HG03571 (cell line): ENCODE measurements around the gene ATG7.
"Not testable (repeated sequence)": the region's sequence is repeated elsewhere in the genome, so short reads cannot be mapped to it uniquely, and the experiment has no call there.

Experiments used
- ATAC-seq: cut with Tn5 transposase; IDR thresholded peaks from one replicate; pipeline ENCODE4 v1.9.1; 2021; ENCODE audit not compliant: unreplicated experiment

ATG7 gene

DNA sequence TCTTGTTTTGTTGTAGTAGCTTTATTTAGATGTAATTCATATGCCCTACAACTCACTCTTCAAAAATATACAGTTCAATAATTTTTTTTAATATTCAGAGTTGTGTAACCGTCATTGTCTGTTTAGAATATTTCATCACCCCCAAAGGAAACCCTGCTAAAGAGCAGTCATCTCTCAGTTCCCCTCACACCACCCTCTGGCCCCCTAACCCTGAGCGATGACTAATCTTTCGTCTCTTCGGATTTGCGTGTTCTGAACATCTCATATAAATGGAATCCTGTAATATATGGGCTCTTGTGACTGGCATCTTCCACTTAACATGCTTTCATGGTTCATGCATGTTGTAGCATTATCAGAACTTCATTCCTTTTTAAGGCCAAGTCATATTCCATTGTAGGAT is 183.8 kb downstream of the ATG7 start:
- ATAC-seq: no peak

DNA sequence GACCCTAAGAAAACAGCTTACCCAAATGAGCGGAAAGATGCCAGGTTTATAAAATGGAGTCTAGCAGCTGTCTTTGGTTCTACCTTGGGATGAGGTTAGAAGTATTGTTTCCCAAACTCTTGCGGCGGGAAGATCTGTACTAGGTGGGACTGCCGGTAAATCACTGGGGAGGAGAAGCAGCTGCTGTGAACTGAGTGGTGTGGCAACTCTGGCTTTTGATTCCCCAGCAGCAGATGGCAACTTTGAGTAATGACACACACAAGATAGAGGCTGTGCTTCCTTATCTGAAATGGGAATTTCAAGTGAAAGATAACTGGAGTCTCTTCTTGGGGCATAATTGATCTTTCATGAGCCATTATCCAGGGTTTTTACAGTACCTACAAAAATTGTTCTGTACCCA is 184.9 kb downstream of the ATG7 start:
- ATAC-seq: no peak

DNA sequence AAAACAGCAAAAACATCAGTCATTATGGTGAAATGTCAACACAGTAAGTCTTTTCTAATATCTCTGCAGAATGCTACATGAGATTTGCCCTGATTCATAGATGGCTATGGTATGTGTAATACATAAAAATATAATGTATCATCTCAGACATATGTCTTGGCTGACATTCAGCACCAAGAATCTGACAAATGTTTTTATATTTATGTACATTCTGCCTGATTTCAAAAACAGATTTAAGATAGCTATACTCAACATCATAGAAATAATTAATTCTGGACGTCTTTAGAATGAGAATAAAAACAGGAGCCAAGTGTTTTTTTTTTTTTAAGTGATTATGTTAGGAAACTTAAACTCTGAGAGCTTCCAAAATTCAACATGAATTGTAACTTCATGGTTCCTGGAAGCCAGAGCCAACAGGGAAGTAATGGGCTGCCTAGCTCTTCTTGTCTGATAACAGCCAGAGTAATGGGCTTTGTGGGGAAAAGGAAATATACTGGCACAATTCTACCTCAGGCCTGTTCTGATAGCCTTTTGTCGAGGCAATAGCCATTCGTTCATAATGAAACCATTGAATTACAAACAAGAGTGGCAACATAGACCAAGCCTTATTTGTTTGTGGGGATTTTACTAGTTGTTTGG is 187.1 kb downstream of the ATG7 start:
- no peak for ATAC-seq

DNA sequence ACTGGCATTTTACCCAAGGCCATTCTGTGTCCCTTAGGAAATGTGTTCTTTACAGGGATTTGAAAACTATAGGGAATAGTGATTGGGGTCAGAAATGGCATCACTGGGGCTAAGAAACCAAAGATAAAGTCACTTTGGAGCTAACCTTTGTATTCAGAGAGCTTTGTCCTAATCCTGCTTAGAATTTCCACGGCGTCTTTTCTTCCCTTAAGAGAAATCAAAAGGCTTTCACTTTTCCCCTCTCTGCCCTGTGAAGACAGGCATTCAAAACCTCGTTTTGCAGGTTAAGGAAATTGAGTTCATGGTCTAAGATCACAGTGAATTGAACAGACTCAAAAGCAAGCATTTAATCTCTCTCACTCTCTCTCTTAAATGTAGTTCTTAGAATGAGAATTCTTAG is 189.0 kb downstream of the ATG7 start:
- no peak for ATAC-seq

GRCh38 chr3:11462673-11463072 is 190.5 kb downstream of the ATG7 start:
- ATAC-seq: not testable (repeated sequence)

DNA sequence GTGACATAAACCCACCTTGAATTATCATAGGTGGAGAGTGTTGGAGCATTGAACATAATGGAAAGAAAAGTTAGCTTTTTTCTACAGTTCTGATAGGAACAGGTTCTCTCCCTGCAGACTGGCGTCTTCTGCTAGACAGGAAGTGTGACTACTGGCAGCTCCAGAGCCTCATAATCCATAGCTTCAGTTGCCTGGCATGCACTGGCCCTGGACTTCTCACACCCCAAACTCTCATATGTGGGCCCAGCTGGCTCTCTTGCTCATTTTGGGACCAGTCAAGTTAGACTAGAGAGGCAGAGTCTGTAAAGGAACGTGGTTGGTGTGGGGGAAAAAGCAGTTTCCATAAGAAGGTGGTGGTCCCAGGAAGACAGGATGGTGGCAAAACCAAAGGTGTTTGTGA is 191.4 kb downstream of the ATG7 start:
- no peak for ATAC-seq

DNA sequence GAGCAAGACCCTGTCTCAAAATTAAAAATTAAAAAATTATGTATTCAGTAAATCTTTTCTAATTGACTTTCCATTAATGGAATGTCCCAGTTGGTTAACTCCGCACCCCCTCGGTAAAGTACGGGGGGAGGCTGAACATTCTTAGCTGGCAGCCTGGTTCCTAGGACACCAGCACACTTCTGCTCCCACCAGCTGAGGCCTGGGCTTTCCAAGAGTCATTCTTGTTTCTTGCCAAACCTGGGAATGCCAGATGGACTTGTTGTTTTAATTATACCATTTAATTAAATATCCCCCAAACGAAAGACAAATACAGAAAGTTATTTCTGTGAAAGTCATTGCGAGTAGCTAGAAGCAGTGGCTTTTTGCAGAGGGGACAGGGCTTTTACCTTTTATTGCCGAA is 192.2 kb downstream of the ATG7 start:
- ATAC-seq: no peak

DNA sequence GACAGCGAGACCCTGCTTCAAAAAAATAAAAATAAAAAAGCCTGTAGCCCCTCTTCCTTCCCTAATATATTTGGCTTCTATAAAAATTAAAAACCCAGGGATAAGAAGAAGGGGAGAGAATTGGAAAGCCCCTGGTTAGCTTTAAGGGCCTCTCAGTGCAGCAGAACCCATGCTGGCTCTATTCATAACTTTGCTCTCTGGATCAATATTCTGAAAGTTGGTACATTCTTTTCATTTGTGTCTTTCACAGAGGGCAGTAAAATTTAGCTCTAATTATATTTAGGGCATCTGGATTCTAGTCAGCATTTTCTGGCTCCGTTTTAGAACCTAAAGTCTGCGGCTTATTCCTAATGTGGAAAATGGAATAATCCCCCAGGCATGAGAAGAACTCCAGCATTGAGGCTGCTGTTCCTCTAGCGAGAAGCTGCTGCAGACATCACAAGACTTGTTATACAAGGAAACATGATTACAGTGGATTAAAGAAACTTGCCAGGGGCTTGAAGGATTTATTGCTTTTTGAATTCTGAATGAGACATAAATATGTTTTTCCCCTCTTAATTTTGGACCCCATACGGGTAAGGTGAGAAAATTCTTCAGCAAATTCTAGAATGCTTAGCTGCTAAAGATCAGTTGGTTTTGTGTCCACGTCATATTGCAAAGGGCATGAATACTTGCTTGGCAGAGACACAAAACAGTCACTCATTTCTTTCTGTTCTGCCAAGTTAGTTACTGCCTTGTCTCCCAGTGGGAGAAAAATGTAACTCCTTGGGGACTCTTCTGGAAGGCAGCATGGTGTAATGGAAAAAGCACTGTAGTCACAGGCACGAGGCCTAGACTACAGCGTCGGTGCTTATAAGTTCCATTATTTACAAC is 193.8 kb downstream of the ATG7 start:
- no peak for ATAC-seq

- no peak for ATAC-seq
Measured at GRCh38 chr3:11467875-11468274, 195.7 kb downstream of the ATG7 start.

- no peak for ATAC-seq
Measured at GRCh38 chr3:11470031-11470853, 198.0 kb downstream of the ATG7 start.

- ATAC-seq: no peak
Measured at GRCh38 chr3:11475324-11475723, 203.1 kb downstream of the ATG7 start.

- ATAC-seq: no peak
Measured at GRCh38 chr3:11476735-11477144, 204.5 kb downstream of the ATG7 start.

DNA sequence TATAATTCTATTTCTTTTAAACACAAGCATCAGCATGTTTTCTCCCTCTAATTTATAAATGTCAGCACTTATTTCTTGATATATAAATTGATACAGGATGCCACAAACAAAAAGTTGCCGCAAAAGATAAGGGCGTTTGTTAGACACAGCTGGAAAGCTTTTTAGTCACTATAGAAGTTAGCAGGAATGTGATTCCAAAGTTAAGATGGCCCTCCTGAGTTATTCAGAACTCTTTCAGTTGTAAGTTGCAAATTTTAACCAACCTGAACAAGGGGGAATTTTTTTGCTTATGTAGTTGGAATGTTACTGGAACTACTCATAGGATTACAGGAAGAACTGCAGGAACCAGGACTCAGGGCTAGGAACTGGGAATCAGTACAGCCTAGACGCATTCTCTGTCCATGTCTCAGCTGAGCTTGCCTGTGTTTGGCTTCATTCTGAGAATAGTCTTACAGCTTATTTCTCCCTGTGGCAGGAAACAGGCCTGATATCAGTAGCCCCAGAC is 205.3 kb downstream of the ATG7 start:
- no peak for ATAC-seq

DNA sequence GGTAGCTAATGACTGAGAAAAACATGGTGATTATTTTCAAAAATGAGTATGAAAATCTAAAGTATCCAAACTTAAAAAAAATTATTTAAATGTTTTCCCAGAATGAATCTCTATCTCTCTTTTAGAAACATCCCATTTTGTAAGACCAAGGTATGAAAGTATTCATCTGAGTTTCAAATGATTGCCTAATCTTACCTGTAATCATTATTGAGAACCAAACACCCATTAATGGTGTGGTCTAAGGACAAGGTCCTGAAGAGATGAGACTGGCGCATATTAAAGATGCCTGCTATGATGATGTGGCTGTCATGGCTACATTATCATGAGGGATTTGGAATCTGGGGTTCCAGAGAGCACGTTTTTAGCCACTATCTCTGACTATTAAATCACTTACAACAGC is 206.0 kb downstream of the ATG7 start:
- no peak for ATAC-seq

- ATAC-seq: no peak
Measured at GRCh38 chr3:11479221-11479620, 207.0 kb downstream of the ATG7 start.

DNA sequence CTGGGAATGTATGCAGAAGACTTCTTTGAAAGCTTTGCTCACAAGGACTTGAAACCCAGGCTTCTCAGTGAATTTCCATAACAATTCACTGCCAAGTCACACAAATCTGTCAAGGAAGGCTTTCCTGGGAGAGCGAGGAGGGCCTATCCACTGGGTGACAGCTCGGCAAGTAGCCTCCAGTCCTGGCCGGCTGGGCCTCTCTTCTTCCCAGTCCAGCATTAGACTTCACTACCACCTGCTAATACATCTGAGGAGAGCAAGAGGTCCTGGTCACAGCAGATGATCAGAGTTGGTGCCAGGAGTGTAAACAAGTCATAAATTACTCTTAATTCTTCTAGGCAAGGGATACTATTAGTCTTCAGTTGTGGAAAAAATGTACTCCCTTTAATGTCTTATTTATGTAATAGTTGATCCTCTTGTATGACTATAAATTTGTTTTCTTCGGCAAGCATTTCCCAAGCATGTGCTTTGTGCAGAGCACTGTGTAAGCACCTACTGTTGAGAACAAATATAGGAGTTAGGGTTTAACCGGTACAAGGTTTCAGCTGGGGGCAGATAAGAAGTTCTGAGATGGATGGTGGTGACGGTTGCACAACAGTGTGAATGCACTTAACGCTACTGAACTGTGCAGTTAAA is 208.6 kb downstream of the ATG7 start:
- ATAC-seq: no peak

- no peak for ATAC-seq
Measured at GRCh38 chr3:11481556-11481955, 209.4 kb downstream of the ATG7 start.

- no peak for ATAC-seq
Measured at GRCh38 chr3:11482021-11482420, 209.8 kb downstream of the ATG7 start.

GRCh38 chr3:11488356-11488755 is 216.2 kb downstream of the ATG7 start:
- not testable (repeated sequence) for ATAC-seq

- ATAC-seq: no peak
Measured at GRCh38 chr3:11494131-11494916, 222.1 kb downstream of the ATG7 start.
